ENCODE results near the gene SPEN.

Gene SPEN

DNA sequence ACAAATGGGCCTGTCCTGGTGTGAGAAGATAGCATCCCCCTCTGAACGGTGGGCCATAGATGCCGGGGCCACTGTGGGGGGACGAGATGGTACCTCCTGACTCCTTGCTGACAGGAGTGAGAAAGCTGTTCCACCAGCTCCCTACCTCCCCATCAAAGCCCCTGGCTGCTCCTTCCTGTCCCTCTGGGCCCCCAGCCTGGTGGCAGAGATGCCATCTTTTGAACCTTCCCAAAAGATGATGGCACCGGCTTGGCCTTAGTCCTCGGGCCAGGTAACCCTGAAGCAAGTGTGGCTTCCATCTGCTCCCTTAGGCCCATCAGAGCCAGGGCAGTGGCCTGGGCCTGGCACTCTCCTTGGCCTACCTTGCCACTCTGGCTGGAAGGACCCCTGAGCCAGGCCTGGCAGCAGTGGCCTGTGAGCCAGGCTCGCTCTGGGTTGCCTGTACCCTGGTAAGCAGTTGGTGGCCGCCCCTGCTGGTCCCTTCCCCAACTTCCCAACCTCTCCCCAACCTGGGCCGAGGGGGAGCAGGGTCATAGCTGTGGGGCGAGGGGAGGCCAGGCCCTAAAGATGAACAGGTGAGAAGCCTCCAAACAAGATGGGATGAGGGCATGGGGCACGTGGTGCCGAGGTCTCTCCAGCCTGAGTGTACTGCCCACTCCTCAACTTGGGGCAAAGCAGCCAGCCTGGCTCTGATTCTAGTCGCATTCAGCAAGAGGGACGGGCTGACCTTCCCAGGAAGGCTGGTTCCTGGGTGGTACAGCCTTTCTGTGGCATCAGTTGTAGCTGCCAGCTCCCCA lies 93.7 kb downstream of the SPEN start:
- DNase-seq (ENCODE audit: low read depth) = no peak
- TF ChIP-seq, protein P1, sequence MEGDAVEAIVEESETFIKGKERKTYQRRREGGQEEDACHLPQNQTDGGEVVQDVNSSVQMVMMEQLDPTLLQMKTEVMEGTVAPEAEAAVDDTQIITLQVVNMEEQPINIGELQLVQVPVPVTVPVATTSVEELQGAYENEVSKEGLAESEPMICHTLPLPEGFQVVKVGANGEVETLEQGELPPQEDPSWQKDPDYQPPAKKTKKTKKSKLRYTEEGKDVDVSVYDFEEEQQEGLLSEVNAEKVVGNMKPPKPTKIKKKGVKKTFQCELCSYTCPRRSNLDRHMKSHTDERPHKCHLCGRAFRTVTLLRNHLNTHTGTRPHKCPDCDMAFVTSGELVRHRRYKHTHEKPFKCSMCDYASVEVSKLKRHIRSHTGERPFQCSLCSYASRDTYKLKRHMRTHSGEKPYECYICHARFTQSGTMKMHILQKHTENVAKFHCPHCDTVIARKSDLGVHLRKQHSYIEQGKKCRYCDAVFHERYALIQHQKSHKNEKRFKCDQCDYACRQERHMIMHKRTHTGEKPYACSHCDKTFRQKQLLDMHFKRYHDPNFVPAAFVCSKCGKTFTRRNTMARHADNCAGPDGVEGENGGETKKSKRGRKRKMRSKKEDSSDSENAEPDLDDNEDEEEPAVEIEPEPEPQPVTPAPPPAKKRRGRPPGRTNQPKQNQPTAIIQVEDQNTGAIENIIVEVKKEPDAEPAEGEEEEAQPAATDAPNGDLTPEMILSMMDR (conservative IDR thresholded peaks at IDR 0.05; ENCODE audit: control insufficient read depth, insufficient read depth, low read depth, low read length) = no peak
- no peak overlapping the region for H3K4me3 ChIP-seq (ENCODE audit: control insufficient read depth, low read depth, low read length)

DNA sequence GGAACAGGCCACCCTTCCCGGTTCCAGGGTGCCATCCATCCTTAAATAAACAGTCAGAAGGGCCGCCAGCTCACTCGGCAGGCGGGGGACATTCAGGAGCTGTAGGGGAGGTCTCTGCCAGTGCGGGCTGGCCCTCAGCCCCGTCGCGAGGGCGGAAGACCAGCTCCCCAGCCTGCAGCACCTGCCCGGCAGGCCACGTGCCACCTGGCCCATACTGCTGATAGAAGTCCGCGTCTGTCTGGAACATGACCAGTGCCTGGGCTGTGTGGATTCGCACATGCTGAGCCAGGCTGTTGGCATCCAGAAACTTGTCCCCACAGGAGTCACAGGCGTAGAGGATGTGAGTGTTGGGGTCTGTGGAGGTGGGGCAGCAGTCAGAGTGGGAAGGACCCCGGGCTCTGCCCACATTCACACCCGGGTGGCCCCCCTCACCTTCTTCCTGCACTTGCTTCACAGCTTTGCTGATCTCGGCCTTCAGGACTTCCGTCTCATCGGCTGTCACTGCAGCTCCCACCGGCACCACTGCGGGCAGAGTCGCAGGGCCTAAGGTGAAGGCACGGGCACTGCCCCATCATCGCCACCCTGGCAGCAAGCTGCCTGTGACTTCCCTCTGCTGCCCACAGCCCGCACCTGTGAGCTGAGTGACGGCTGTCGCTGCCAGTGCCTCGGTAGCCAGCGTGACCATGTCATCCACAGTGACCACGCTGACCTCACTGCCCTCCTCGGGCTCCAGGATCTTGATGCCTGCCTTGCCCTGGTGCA lies 94.6 kb downstream of the SPEN start:
- H3K4me3 ChIP-seq (ENCODE audit: control insufficient read depth, low read depth, low read length) = no peak overlapping the region
- TF ChIP-seq, protein P1 (conservative IDR thresholded peaks at IDR 0.05; ENCODE audit: control insufficient read depth, insufficient read depth, low read depth, low read length) = no peak

DNA sequence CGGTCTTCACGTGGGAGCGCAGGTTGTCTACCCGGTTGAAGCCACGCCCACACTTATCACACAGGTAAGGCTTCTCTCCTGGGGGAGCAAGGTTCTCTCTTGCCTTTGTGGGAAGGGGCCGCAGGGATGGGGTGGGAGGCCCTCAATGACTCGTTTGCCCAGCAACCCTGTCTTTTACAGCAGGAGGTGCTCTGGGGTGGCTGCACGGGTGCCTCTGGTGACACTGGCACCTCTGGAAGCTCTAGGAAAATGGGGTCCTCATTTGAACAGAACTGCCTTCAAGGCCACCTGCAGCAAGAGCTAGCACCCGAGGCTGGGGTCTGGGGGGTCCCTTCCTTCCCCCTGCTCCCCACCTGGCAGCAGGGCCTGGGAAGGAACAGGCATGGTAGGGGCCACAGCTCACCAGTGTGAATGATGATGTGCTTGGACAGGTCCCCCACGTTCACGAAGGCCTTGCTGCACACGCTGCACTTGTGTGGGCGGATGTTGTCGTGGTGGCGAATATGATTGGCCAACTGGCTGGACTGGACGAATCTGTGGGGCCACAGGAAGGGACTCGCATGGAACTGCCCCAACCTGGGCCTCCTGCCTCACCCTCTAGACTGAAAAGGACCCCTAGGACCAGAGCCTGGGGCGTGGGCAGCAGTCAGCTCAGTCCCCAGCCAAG lies 95.3 kb downstream of the SPEN start:
- DNase-seq (ENCODE audit: low read depth) = no peak
- no peak overlapping the region for H3K4me3 ChIP-seq (ENCODE audit: control insufficient read depth, low read depth, low read length)
- TF ChIP-seq, protein P1 (conservative IDR thresholded peaks at IDR 0.05; ENCODE audit: control insufficient read depth, insufficient read depth, low read depth, low read length) = no peak

More for the DNA sequence above, 94.6 kb downstream of the SPEN start:
- no peak for DNase-seq (ENCODE audit: low read depth)

DNA sequence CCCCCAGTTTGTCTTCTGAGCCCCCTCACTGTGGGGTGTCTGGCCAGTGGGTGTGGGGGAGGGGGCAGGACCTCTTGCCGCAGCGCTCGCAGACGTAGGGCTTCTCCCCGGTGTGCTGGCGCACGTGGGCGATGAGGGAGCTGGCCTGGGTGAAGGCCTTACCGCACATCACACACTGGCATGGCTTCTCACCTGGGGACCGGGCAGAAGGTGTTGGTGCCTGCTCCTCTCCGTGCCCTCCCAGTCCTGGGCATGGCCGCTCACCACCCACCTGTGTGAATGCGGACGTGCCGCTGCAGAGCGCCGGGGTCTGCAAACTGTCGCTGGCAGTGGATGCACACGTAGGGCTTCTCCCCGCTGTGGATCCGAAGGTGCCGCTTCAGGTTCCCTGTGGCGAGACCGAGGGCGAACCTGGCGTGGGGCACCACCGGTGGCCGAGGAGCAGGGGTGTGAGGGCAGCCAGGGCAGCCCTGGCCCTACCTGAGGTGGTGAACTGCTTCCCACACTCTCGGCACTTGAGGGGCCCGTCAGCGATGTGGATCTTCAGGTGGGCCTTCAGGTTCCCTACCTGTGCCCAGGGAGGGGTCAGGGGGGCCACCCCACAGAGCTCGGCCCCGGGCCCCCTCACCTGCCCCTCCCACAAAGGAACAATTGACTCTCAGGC lies 96.0 kb downstream of the SPEN start:
- DNase-seq (ENCODE audit: low read depth) = no peak
- H3K4me3 ChIP-seq (ENCODE audit: control insufficient read depth, low read depth, low read length) = no peak overlapping the region
- TF ChIP-seq, protein P1 (conservative IDR thresholded peaks at IDR 0.05; ENCODE audit: control insufficient read depth, insufficient read depth, low read depth, low read length) = no peak

DNA sequence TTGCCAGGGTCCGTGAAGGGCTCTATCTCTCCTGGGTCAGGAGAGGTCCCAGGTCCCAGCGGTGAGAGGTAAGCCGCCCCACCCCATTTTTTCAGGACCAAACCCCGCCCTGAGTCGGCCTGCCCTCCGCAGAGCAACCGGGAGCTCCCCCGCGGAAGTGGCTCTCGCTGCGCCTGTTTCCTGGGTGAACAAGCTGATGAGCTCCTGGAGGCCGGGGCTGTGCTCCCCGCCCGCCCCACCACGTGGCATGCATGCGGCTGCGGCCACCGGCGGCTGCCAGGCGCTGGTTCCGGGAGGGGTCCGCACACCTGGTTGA lies 96.4 kb downstream of the SPEN start:
- DNase-seq (ENCODE audit: low read depth) = no peak
- no peak overlapping the region for H3K4me3 ChIP-seq (ENCODE audit: control insufficient read depth, low read depth, low read length)

More for the DNA sequence above, 96.4 kb downstream of the SPEN start:
- TF ChIP-seq, protein P1 (conservative IDR thresholded peaks at IDR 0.05; ENCODE audit: control insufficient read depth, insufficient read depth, low read depth, low read length) = no peak
